Activated CD8-positive, alpha-beta T cell treated with anti-CD3 and anti-CD28 coated beads for 36 hours (primary cell): ENCODE measurements around the gene PNKD. TPM values are rescaled to one million over a fixed set of nuclear protein-coding genes. Genes with fewer than 3 reads are reported as not detected.

ENCODE experiments used
- ATAC-seq: fragments of 200-7000 bp; cut with Tn5 transposase; one replicate; pipeline ENCODE4 v1.10.0; 2021; ENCODE audit warnings: mild to moderate bottlenecking, moderate library complexity
- CTCF ChIA-PET: fragments of 350-600 bp; sonication (Branson Sonifier 250); formaldehyde crosslinking; loops from one replicate; lab custom pipeline; 2021; ENCODE audit warnings: antibody characterized with exemption; lab: Charles Lee
- POLR2A ChIA-PET: fragments of 350-600 bp; sonication (Branson Sonifier 250); formaldehyde crosslinking; loops from one replicate; lab custom pipeline; 2021; ENCODE audit warnings: antibody characterized with exemption; lab: Charles Lee
- DNase-seq: peaks from one replicate; pipeline ENCODE4 v3.0.0-alpha.2; 2020
- H3K27ac Mint-ChIP-seq: one replicate; pipeline ENCODE4 v1.8.0; 2021; ENCODE audit warnings: mild to moderate bottlenecking, mixed read lengths
- H3K27me3 Mint-ChIP-seq: one replicate; pipeline ENCODE4 v1.8.0; 2021; ENCODE audit warnings: mixed read lengths
- H3K36me3 Mint-ChIP-seq: one replicate; pipeline ENCODE4 v1.8.0; 2021; ENCODE audit warnings: low read depth, mixed read lengths
- H3K4me1 Mint-ChIP-seq: one replicate; pipeline ENCODE4 v1.8.0; 2021; ENCODE audit warnings: low read depth, mixed read lengths
- H3K4me3 Mint-ChIP-seq: one replicate; pipeline ENCODE4 v1.8.0; 2021; ENCODE audit warnings: mild to moderate bottlenecking, moderate library complexity, mixed read lengths
- H3K9me3 Mint-ChIP-seq: one replicate; pipeline ENCODE4 v1.8.0; 2021; ENCODE audit warnings: mixed read lengths
- intact Hi-C: fragments of 100-400 bp; cut with micrococcal nuclease; formaldehyde crosslinking; loops from one replicate; pipeline ENCODE4 v1.10.0; 2022
- total RNA-seq, 2 experiments: library from RNA; stranded (reverse); gene quantifications; one replicate each; pipeline ENCODE4 v1.2.3, GENCODE V29; 2021
- TF ChIP-seq, protein P1 (sequence below): fragments of 200-600 bp; IDR thresholded peaks from one replicate; pipeline ENCODE4 v1.8.0; 2022; ENCODE audit warnings: antibody characterized with exemption, mild to moderate bottlenecking

Gene PNKD
- total RNA-seq, 2 experiments from 2014 or later, result 19.8 to 24.4 TPM

DNA sequence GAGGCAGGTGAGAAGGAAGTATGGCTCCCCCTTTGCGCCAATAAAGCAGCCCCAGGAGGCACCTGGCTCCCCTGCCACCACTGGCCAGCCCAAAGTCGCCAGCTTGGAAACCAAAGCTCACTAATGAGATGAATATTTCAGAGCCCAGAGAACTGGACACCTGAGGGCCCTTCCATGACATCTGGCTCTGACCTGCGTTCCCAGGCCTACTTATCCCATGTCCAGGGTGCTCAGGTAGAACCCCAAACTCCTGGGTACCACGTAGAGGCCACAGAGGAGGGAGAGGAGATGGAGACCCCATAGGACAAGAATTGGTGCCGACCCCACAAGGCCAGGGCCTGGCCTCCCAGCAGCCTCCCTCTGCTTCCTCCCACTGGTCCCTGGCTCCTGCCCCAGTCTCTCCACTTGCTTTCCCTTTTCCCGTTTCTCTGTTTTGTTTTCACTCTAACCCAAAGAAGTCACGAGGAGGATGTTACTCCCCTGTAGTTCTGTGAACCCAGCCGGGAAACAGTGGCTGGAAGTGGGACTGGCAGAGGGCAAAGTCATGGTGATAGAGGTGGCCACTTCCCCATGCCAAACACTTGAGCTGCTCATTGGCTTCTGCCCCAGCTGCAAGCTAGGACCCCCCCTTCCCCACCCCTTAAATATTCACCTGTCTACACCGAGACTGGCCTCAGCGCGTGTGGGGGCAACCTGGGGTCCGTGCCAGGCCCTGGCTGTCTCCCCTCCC is 21.2 kb downstream of the PNKD start:
- POLR2A ChIA-PET, result interaction anchor here (1.0 to 3.3 kb wide), 7 partner anchors 10 to 915 kb away, joined by 3 to 39 read pairs (median 3); partner anchors contain the start of genes AAMP, PNKD and ZFAND2B
- peaks cover 57% of the 10 kb centered on the region for H3K4me1 Mint-ChIP-seq

DNA sequence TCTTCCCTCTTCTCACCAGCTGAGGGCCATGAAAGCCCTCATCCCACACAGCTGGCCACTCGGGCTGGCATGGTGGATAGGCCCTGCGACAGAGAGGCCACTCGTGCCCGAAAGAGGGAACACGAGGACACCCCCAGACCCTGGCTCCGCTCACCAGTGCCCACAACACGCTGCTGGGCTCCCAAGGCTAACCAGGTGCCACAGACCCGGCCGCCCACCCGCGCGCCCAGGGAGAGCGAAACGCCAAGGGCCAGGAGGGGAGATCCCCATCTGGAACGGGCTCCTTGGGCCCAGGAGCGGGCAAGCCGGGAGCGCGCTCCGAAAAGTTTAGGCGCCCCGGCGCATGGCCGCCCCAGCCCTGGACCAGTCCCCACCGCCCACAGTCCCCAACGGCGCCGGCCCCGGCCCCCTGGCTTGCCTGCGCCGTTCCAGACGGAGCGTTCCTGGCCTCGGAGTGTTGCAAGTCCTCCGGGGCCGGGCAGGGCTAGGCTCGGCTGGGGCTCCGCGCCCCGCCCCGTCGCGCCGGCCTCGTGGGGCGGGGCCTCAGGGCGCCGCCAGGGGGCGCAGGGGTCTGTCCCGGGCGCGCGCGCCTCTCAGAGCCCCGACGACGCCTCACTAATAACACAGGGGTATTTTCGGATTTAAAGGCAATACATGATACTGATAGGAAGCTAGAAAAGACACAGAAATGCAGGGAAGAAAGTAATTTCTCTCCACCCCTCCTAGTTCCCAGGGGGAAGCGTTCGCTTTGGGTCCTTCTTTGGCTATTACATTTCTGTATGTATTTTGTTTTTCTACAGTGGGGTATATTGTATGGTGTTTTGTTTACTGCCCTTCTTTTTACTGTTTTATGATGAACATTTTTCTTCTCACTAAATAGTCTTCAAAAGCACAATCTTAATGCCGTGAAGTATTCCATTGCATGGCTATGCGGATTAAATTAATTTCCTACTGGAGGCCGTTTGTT is 22.0 kb downstream of the PNKD start, which contains the start of gene TMBIM1:
Gene TMBIM1, minus strand, starts transcription at position 456 of the 967 bp plus-strand sequence. CDS start 10,362 bp downstream, outside the sequence.
- no peaks in the 10 kb centered on the region for H3K9me3 Mint-ChIP-seq
- ATAC-seq (peak; percentile 92), DNase-seq (peak; percentile 83)
- TF ChIP-seq, protein P1, sequence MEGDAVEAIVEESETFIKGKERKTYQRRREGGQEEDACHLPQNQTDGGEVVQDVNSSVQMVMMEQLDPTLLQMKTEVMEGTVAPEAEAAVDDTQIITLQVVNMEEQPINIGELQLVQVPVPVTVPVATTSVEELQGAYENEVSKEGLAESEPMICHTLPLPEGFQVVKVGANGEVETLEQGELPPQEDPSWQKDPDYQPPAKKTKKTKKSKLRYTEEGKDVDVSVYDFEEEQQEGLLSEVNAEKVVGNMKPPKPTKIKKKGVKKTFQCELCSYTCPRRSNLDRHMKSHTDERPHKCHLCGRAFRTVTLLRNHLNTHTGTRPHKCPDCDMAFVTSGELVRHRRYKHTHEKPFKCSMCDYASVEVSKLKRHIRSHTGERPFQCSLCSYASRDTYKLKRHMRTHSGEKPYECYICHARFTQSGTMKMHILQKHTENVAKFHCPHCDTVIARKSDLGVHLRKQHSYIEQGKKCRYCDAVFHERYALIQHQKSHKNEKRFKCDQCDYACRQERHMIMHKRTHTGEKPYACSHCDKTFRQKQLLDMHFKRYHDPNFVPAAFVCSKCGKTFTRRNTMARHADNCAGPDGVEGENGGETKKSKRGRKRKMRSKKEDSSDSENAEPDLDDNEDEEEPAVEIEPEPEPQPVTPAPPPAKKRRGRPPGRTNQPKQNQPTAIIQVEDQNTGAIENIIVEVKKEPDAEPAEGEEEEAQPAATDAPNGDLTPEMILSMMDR, result peak; percentile 97
- peak within 1 kb of the TSS; percentile 88 for H3K4me3 Mint-ChIP-seq
- H3K4me1 Mint-ChIP-seq, result peaks cover 49% of the 10 kb centered on the region
- H3K36me3 Mint-ChIP-seq, result peaks cover 9% of the 10 kb centered on the region
- intact Hi-C loops, result no loop called here
- CTCF ChIA-PET, result interaction anchor here (0.6 to 8.8 kb wide), 11 partner anchors 9 to 107 kb away, joined by 3 to 125 read pairs (median 5); partner anchors contain the start of genes AAMP, CATIP and PNKD
- no peaks in the 10 kb centered on the region for H3K27me3 Mint-ChIP-seq
- POLR2A ChIA-PET, result interaction anchor here (0.6 to 1.8 kb wide), 5 partner anchors 14 to 115 kb away, joined by 3 to 10 read pairs (median 3); no protein-coding TSS in a partner anchor
- H3K27ac Mint-ChIP-seq, result peak within 1 kb of the TSS; percentile 92

More for the DNA sequence above, 21.2 kb downstream of the PNKD start:
- H3K27me3 Mint-ChIP-seq, result no peaks in the 10 kb centered on the region
- TF ChIP-seq, protein P1, result no peak
- CTCF ChIA-PET, result interaction anchor here (1.0 to 8.8 kb wide), 11 partner anchors 11 to 173 kb away, joined by 3 to 125 read pairs (median 5); partner anchors contain the start of genes AAMP, CATIP and PNKD
- H3K4me3 Mint-ChIP-seq, result peak overlapping the region; percentile 88
- H3K9me3 Mint-ChIP-seq, result no peaks in the 10 kb centered on the region
- ATAC-seq (no peak), DNase-seq (no peak)
- H3K27ac Mint-ChIP-seq, result peak overlapping the region; percentile 92
- H3K36me3 Mint-ChIP-seq, result peaks cover 10% of the 10 kb centered on the region
- intact Hi-C loops, result no loop called here

DNA sequence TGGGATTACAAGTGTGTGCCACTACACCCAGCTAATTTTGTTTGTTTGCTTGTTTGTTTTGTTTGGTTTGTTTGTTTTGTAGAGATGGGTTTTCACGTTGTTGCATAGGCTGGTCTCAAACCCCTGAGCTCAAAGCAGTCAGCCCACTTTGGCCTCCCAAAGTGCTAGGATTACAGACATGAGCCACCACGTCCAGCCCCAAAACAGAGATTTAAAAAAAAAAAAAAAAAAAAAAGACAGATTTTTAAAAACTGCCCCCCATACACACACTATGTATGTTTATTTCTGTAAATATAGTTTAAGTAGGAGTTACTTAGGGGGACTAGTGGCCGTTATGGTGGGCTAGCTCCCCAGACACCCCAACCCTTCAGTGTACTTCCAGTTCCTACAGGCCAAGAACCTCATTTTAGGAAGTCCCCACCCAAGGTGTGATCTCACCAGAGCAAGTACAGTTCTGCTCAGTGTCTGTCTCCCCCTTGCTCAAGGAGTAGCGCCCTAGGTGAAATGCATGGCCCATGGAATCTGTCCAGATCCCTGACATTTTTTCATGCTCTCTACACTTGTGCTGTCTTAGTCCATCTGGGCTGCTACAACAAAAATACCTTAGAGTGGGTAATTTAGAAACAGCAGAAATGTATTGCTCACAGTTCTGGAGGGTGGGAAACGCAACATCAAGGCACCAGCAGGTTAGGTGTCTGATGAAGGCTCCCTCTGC is 23.6 kb downstream of the PNKD start:
- Mint-ChIP-seq H3K27ac (peak overlapping the region; percentile 14), H3K9me3 (no peaks in the 10 kb centered on the region), H3K4me3 (no peak overlapping the region), H3K27me3 (no peaks in the 10 kb centered on the region), H3K4me1 (peaks cover 38% of the 10 kb centered on the region), H3K36me3 (peaks cover 3% of the 10 kb centered on the region)
- DNase-seq, result no peak
- CTCF ChIA-PET, result interaction anchor here (0.7 to 8.8 kb wide), 5 partner anchors 8 to 102 kb away, joined by 3 to 125 read pairs (median 5); partner anchors contain the start of genes AAMP, CATIP and PNKD
- TF ChIP-seq, protein P1, result no peak
- intact Hi-C loops, result no loop called here
- ATAC-seq, result no peak
- POLR2A ChIA-PET, result interaction anchor here (0.7 to 1.1 kb wide), 3 partner anchors 9 to 111 kb away, joined by 3 to 6 read pairs (median 4); no protein-coding TSS in a partner anchor

DNA sequence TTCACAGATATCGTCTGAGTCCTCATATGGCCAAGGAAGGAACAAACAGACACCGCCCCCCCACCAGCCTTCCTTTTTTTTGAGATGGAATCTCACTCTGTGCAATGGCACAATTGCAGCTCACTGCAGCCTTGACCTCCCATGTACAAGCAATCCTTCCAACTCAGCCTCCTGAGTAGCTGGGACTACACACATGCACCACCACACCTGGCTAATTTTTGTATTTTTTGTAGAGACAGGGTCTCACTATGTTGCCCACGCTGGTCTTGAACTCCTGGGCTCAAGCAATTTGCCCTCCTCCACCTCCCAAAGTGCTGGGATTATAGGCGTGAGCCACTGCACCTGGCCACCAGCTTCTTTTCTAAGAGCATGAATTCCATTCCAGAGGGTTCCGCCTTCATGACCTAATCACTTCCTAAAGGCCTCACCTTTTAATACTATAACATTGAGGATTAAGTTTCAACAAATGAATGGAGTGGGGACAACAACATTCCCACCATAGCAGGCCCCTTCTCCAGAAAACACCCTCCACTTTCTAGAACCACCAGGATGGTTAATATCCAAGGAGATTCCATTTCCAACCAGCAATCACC is 24.2 kb downstream of the PNKD start:
- Mint-ChIP-seq H3K4me3 (no peak overlapping the region), H3K9me3 (no peaks in the 10 kb centered on the region), H3K4me1 (peaks cover 33% of the 10 kb centered on the region), H3K27ac (no peak overlapping the region), H3K36me3 (peaks cover 3% of the 10 kb centered on the region), H3K27me3 (no peaks in the 10 kb centered on the region)
- ChIA-PET CTCF (interaction anchor here (0.8 to 8.8 kb wide), 5 partner anchors 7 to 62 kb away, joined by 3 to 125 read pairs (median 8); partner anchors contain the start of genes AAMP, CATIP and PNKD), POLR2A (interaction anchor here (1.1 kb wide), 1 partner anchor 10 kb away, joined by 6 read pairs; no protein-coding TSS in a partner anchor)
- DNase-seq, result no peak
- ATAC-seq, result no peak
- intact Hi-C loops, result no loop called here
- TF ChIP-seq, protein P1, result no peak
